ENCODE measurements around the gene HEBP2. TPM values are rescaled to one million over a fixed set of nuclear protein-coding genes. Genes with fewer than 3 reads are reported as not detected.

The HEBP2 gene
- total RNA-seq, 1 experiment from 2014 or later = 40.9 TPM

DNA sequence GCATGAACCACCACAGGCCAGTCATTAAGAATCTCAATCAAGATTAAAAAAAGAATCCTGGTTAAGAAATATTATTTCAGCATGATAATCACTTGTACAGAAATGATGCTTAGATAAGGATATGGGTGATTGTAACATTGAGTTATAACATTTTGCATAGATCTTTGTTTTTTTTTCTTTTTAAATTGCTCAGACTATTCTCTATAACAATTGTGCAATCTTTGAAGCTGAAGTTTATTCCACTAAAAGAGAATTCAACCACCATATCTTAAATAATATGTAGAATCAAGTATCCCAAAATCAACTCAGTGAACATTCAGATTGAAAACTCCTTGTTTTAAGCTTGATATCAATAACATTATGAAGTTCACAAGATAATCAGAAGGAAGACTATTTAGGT is 27.0 kb upstream of the HEBP2 start:
- ATAC-seq = no peak
- no peaks in the 10 kb centered on the region for H3K27me3 Mint-ChIP-seq (ENCODE audit: low read depth)
- H3K9me3 Mint-ChIP-seq = no peaks in the 10 kb centered on the region
- DNase-seq (ENCODE audit: low spot score) = no peak
- ChIA-PET POLR2A (no interaction called here), CTCF (no interaction called here)
- no peak overlapping the region for H3K4me3 Mint-ChIP-seq
- no peak for TF ChIP-seq ESRRA (CRISPR knock-in tag; IDR thresholded peaks at IDR 0.05; ENCODE audit: borderline replicate concordance)
- no peak for TF ChIP-seq OVOL2 (CRISPR knock-in tag; IDR thresholded peaks at IDR 0.05; ENCODE audit: borderline replicate concordance)
- TF ChIP-seq, protein P1, sequence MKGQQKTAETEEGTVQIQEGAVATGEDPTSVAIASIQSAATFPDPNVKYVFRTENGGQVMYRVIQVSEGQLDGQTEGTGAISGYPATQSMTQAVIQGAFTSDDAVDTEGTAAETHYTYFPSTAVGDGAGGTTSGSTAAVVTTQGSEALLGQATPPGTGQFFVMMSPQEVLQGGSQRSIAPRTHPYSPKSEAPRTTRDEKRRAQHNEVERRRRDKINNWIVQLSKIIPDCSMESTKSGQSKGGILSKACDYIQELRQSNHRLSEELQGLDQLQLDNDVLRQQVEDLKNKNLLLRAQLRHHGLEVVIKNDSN (CRISPR knock-in tag; IDR thresholded peaks at IDR 0.05) = no peak
- no peak for TF ChIP-seq ZNF232 (CRISPR knock-in tag; IDR thresholded peaks at IDR 0.05)
- TF ChIP-seq GTF2I (CRISPR knock-in tag; conservative IDR thresholded peaks at IDR 0.05) = no peak
- no peak for TF ChIP-seq ZNF671 (CRISPR knock-in tag; IDR thresholded peaks at IDR 0.05)
- no peak for TF ChIP-seq TEAD1 (CRISPR knock-in tag; IDR thresholded peaks at IDR 0.05)
- H3K27ac Mint-ChIP-seq = no peak overlapping the region
- no peaks in the 10 kb centered on the region for H3K36me3 Mint-ChIP-seq
- peaks cover 23% of the 10 kb centered on the region for H3K4me1 Mint-ChIP-seq

DNA sequence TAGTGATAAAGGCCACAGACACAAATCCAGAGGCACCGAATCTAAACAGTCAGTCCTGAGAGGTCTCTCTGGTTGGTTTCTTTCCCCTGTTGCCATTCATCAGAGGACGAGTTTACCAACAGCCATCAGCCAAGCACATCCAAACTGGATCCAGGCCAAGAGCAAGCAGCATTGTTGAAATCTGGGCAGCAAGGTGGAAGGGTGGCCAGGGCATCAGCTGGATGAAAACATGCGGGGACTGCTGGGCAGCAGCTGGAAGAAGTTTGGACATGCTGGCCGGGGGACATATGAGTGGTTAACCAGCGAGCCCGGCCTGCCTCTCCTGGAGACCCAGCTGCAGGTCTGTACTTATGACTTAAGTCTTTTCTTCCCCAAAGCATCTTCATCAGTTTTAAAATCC is 26.2 kb upstream of the HEBP2 start, which contains the start of gene SMIM28:
SMIM28 (plus strand) TSS at position 62 of the 400 bp plus-strand sequence; CDS start at position 230, 168 bp downstream.
- Mint-ChIP-seq H3K9me3 (no peaks in the 10 kb centered on the region), H3K36me3 (no peaks in the 10 kb centered on the region), H3K4me1 (peaks cover 25% of the 10 kb centered on the region), H3K27me3 (ENCODE audit: low read depth) (no peaks in the 10 kb centered on the region), H3K4me3 (no peak within 1 kb of the TSS), H3K27ac (peak within 1 kb of the TSS; percentile 37)
- ChIA-PET POLR2A (no interaction called here), CTCF (interaction anchor here (0.6 kb wide), 1 partner anchor 262 kb away, joined by 4 read pairs; no protein-coding TSS in a partner anchor)
- TF ChIP-seq, protein P2, sequence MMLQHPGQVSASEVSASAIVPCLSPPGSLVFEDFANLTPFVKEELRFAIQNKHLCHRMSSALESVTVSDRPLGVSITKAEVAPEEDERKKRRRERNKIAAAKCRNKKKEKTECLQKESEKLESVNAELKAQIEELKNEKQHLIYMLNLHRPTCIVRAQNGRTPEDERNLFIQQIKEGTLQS (CRISPR knock-in tag; conservative IDR thresholded peaks at IDR 0.05) = no peak
- TF ChIP-seq, protein P3, sequence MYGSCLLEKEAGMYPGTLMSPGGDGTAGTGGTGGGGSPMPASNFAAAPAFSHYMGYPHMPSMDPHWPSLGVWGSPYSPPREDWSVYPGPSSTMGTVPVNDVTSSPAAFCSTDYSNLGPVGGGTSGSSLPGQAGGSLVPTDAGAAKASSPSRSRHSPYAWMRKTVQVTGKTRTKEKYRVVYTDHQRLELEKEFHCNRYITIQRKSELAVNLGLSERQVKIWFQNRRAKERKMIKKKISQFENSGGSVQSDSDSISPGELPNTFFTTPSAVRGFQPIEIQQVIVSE (CRISPR knock-in tag; IDR thresholded peaks at IDR 0.05; ENCODE audit: borderline replicate concordance) = no peak
- TF ChIP-seq, protein P4, sequence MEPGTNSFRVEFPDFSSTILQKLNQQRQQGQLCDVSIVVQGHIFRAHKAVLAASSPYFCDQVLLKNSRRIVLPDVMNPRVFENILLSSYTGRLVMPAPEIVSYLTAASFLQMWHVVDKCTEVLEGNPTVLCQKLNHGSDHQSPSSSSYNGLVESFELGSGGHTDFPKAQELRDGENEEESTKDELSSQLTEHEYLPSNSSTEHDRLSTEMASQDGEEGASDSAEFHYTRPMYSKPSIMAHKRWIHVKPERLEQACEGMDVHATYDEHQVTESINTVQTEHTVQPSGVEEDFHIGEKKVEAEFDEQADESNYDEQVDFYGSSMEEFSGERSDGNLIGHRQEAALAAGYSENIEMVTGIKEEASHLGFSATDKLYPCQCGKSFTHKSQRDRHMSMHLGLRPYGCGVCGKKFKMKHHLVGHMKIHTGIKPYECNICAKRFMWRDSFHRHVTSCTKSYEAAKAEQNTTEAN (CRISPR knock-in tag; IDR thresholded peaks at IDR 0.05) = no peak
- no peak for TF ChIP-seq JAZF1 (CRISPR knock-in tag; IDR thresholded peaks at IDR 0.05)
- ATAC-seq = 0 out of 2 replicates have a peak, but pooled peaks have one; percentile 16
- DNase-seq (ENCODE audit: low spot score) = no peak

DNA sequence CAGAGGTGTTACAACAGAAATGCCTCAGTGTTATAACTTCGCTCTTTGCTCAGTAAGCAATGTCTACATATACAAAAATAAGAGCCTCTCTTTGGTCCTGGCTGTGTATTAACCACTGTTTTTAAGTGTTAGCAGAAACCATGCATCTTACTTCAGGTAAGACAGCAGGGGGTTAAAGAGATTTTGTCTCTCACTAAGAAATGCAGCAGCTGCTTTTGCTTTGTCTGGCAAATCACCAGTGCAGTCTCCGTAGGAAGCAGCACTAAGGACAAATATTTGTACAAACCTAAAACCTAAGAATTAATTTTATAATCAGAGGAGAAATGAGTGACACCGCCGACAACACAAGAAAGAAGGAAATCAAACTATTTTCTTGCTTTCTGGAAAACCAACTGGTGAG is 25.6 kb upstream of the HEBP2 start:
- ATAC-seq (peak; percentile 13; the same call in 1 of the 2 replicates), DNase-seq (ENCODE audit: low spot score) (no peak)
- ChIA-PET POLR2A (no interaction called here), CTCF (interaction anchor here (0.6 kb wide), 1 partner anchor 262 kb away, joined by 4 read pairs; no protein-coding TSS in a partner anchor)
- no peak overlapping the region for H3K4me3 Mint-ChIP-seq
- H3K27ac Mint-ChIP-seq = no peak overlapping the region
- H3K4me1 Mint-ChIP-seq = peaks cover 28% of the 10 kb centered on the region
- no peaks in the 10 kb centered on the region for H3K9me3 Mint-ChIP-seq
- H3K27me3 Mint-ChIP-seq (ENCODE audit: low read depth) = no peaks in the 10 kb centered on the region
- no peaks in the 10 kb centered on the region for H3K36me3 Mint-ChIP-seq
- TF ChIP-seq, protein P5, sequence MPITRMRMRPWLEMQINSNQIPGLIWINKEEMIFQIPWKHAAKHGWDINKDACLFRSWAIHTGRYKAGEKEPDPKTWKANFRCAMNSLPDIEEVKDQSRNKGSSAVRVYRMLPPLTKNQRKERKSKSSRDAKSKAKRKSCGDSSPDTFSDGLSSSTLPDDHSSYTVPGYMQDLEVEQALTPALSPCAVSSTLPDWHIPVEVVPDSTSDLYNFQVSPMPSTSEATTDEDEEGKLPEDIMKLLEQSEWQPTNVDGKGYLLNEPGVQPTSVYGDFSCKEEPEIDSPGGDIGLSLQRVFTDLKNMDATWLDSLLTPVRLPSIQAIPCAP (CRISPR knock-in tag; IDR thresholded peaks at IDR 0.05) = no peak
- TF ChIP-seq, protein P6, sequence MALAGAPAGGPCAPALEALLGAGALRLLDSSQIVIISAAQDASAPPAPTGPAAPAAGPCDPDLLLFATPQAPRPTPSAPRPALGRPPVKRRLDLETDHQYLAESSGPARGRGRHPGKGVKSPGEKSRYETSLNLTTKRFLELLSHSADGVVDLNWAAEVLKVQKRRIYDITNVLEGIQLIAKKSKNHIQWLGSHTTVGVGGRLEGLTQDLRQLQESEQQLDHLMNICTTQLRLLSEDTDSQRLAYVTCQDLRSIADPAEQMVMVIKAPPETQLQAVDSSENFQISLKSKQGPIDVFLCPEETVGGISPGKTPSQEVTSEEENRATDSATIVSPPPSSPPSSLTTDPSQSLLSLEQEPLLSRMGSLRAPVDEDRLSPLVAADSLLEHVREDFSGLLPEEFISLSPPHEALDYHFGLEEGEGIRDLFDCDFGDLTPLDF (CRISPR knock-in tag; IDR thresholded peaks at IDR 0.05) = no peak
- TF ChIP-seq ZNF423 (CRISPR knock-in tag; IDR thresholded peaks at IDR 0.05) (no peak), KAT7 (CRISPR knock-in tag; IDR thresholded peaks at IDR 0.05; ENCODE audit: borderline replicate concordance) (no peak), NR2C2 (CRISPR knock-in tag; IDR thresholded peaks at IDR 0.05) (no peak), FOXJ3 (CRISPR knock-in tag; IDR thresholded peaks at IDR 0.05; ENCODE audit: borderline replicate concordance) (no peak)
- TF ChIP-seq, protein P7, sequence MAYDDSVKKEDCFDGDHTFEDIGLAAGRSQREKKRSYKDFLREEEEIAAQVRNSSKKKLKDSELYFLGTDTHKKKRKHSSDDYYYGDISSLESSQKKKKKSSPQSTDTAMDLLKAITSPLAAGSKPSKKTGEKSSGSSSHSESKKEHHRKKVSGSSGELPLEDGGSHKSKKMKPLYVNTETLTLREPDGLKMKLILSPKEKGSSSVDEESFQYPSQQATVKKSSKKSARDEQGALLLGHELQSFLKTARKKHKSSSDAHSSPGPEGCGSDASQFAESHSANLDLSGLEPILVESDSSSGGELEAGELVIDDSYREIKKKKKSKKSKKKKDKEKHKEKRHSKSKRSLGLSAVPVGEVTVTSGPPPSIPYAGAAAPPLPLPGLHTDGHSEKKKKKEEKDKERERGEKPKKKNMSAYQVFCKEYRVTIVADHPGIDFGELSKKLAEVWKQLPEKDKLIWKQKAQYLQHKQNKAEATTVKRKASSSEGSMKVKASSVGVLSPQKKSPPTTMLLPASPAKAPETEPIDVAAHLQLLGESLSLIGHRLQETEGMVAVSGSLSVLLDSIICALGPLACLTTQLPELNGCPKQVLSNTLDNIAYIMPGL (CRISPR knock-in tag; IDR thresholded peaks at IDR 0.05) = no peak
- TF ChIP-seq, protein P8, sequence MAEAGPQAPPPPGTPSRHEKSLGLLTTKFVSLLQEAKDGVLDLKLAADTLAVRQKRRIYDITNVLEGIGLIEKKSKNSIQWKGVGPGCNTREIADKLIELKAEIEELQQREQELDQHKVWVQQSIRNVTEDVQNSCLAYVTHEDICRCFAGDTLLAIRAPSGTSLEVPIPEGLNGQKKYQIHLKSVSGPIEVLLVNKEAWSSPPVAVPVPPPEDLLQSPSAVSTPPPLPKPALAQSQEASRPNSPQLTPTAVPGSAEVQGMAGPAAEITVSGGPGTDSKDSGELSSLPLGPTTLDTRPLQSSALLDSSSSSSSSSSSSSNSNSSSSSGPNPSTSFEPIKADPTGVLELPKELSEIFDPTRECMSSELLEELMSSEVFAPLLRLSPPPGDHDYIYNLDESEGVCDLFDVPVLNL (CRISPR knock-in tag; IDR thresholded peaks at IDR 0.05; ENCODE audit: borderline replicate concordance, low read depth) = no peak
- TF ChIP-seq, protein P9, sequence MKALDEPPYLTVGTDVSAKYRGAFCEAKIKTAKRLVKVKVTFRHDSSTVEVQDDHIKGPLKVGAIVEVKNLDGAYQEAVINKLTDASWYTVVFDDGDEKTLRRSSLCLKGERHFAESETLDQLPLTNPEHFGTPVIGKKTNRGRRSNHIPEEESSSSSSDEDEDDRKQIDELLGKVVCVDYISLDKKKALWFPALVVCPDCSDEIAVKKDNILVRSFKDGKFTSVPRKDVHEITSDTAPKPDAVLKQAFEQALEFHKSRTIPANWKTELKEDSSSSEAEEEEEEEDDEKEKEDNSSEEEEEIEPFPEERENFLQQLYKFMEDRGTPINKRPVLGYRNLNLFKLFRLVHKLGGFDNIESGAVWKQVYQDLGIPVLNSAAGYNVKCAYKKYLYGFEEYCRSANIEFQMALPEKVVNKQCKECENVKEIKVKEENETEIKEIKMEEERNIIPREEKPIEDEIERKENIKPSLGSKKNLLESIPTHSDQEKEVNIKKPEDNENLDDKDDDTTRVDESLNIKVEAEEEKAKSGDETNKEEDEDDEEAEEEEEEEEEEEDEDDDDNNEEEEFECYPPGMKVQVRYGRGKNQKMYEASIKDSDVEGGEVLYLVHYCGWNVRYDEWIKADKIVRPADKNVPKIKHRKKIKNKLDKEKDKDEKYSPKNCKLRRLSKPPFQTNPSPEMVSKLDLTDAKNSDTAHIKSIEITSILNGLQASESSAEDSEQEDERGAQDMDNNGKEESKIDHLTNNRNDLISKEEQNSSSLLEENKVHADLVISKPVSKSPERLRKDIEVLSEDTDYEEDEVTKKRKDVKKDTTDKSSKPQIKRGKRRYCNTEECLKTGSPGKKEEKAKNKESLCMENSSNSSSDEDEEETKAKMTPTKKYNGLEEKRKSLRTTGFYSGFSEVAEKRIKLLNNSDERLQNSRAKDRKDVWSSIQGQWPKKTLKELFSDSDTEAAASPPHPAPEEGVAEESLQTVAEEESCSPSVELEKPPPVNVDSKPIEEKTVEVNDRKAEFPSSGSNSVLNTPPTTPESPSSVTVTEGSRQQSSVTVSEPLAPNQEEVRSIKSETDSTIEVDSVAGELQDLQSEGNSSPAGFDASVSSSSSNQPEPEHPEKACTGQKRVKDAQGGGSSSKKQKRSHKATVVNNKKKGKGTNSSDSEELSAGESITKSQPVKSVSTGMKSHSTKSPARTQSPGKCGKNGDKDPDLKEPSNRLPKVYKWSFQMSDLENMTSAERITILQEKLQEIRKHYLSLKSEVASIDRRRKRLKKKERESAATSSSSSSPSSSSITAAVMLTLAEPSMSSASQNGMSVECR (CRISPR knock-in tag; IDR thresholded peaks at IDR 0.05; ENCODE audit: borderline replicate concordance) = no peak

Measured in WTC11 (cell line).